LNCaP clone FGC (cell line): ENCODE data around the gene SAMD14.

ENCODE experiments used
- DNase-seq: peaks from one replicate; pipeline ENCODE4 v3.0.0-alpha.2; 2011; ENCODE audit warnings: low read depth
- H3K4me3 ChIP-seq: 2 replicates; pipeline ENCODE4 v1.5.1; 2011; ENCODE audit warnings: mild to moderate bottlenecking, low read depth, low read length, control low read depth
- TF ChIP-seq, protein P1 (sequence below): IDR thresholded peaks from 2 replicates; pipeline ENCODE4 v1.5.1; 2012; ENCODE audit warnings: mild to moderate bottlenecking; ENCODE audit not compliant: control insufficient read depth, insufficient read depth; ENCODE audit errors: extremely low read depth

The SAMD14 gene

DNA sequence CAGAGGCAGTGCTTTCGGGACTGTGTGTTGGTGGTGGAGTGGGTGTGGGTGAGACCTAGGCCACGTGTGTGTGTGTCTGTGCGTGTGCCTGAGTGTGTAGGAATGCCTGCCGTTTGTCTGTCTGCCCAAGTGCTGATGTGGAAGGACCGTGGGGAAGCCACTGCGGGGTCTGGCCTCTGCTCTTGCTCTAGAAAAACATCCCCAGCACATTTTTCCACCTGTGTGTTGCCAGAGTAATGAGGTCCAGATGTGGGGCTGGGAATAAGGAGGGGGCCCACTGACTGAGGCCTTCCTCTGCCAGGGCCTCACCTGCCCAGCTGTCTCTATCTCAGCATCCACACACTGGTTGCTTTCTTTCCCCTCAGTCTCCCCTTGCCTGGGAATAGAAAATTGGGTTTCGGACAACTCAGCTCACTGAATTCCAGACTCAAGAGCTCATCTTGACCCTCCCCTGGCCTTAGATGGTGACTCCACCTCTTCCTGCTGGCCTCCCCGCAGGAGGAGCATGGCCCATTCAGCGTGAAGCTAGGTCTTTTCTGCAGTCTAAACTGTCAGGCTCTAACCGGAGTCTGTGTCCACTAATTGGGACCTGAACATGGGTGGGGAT is 43.5 kb upstream of the SAMD14 start:
- DNase-seq: no peak
- no peak overlapping the region for H3K4me3 ChIP-seq
- TF ChIP-seq, protein P1, sequence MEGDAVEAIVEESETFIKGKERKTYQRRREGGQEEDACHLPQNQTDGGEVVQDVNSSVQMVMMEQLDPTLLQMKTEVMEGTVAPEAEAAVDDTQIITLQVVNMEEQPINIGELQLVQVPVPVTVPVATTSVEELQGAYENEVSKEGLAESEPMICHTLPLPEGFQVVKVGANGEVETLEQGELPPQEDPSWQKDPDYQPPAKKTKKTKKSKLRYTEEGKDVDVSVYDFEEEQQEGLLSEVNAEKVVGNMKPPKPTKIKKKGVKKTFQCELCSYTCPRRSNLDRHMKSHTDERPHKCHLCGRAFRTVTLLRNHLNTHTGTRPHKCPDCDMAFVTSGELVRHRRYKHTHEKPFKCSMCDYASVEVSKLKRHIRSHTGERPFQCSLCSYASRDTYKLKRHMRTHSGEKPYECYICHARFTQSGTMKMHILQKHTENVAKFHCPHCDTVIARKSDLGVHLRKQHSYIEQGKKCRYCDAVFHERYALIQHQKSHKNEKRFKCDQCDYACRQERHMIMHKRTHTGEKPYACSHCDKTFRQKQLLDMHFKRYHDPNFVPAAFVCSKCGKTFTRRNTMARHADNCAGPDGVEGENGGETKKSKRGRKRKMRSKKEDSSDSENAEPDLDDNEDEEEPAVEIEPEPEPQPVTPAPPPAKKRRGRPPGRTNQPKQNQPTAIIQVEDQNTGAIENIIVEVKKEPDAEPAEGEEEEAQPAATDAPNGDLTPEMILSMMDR: no peak

DNA sequence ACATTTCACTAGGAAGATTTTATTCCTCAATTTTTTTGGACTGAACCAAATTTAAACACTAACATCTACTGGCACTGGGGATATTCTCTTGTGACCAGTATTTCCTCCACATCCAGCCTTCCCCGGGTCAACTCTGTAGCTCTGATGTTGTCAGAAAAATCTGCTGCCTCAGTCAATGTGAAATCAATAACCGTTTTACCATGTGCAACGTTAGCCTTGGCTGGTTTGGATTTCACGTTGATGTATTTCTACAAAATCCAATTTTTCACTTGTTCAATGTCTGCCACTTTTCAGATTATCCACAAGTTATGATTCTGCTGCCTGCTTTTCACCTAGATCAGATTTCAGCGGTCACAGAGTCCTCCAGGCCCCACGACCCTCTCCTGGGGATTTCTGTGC is 43.0 kb upstream of the SAMD14 start:
- no peak overlapping the region for H3K4me3 ChIP-seq
- DNase-seq: no peak
- TF ChIP-seq, protein P1: no peak

DNA sequence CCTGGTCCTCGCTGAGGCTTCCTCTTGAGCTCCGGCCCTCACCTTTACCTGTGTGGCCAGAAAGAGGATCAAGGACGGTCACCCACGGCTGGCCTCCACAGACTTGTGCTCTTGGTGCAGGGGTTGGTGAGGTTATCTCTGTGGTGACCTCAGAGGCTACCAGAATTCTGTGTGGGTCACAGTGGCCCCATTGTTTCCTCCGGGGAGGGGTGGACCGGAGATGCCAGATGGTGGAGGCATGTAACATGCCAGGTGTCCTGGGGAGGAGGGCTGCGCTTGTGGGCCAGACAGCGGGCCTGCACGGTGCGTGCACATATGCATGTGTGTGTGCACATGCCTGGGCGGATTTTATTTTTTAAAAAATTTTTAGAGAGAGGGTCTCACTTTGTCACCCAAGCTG is 42.2 kb upstream of the SAMD14 start:
- no peak overlapping the region for H3K4me3 ChIP-seq
- TF ChIP-seq, protein P1: no peak
- DNase-seq: no peak

DNA sequence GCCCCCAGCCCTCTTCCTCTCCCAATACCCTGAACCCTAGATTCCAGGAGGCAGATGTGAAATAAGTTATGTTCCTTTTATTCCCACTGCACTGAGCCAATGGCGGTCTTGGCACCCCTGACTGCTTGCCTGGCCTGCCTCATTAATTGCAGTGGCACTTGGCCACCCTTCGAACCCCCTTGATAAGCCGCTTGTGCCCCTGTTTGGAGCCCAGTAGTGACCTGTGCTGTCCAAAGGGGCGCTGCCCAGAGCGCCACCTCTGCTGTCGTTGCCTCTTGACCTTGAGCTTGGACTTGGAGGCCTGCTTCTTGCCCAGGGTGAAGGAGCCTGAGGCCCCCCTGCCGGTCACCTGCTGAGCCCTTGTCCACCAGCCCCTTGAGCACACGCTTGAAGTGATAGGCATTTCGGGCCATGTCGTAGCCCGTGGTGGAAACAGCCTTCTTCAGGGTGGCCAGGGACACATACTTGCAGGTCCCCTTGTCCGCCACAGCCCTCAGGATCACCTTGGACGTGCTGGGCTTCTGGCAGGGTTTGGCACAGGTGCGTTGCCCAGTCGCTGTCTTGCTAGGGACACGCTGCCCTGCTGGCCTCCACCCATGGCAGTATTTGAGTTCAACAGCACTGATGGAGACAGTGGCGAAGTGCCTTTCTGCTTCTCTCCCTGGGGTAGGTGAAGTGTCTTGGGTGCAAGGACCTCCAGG is 41.6 kb upstream of the SAMD14 start:
- TF ChIP-seq, protein P1: no peak
- DNase-seq: no peak
- H3K4me3 ChIP-seq: no peak overlapping the region

DNA sequence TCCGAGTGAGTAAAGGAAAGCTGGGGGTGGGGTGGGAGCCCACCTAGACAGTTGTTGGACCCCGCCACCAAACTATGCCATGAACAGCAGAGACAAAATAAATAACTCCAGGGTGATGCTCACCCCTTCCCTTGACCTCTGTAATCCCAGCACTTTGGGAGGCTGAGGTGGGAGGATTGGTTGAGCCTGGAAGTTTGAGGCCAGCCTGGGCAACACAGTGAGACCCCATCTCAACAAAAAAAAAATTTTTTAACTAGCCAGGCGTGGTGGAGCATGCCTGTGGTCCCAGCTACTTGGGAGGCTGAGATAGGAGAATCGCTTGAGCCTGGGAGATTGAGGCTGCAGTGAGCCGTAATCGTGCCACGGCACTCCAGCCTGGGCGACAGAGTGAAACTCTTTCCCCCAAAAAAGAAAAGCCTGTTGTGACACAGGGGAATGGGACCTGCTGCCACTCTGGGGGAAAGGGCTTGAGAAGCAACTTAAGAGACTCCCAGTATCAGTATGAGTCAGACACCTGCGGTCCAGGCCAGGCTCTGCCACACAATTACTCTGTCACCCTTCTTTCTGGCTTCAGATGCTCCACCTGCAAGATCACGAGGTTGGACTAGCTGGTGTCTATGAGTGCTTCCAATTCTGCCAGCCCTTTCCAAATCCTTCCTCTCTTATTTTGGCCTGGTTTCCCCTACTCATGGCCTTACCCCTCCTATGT is 40.9 kb upstream of the SAMD14 start:
- TF ChIP-seq, protein P1: no peak
- no peak overlapping the region for H3K4me3 ChIP-seq
- DNase-seq: no peak

DNA sequence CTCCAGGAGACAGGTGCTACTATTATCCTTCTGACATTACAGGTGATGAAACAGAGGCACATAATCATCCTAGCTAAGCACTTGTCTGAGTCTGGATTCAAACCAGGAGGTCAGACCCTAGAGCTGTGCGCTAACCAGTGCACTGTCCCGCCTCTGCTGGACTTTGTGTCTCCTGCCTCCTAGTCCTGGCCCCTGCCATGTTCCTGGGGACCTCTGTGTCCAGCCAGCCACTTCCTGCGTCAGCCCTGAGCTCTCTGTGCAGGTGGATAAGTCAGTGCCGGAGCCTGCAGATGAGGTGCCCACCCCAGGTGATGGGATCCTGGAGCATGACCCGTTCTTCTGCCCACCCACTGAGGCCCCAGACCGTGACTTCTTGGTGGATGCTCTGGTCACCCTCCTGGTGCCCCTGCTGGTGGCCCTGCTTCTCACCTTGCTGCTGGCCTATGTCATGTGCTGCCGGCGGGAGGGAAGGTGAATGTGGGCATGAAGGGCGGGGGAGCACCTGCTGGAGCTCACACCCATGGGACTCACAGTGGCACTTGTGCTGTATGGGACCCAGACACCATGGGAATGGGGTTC is 40.0 kb upstream of the SAMD14 start:
- TF ChIP-seq, protein P1: no peak
- no peak for DNase-seq
- no peak overlapping the region for H3K4me3 ChIP-seq
